Stimulated activated CD4-positive, alpha-beta T cell treated with anti-CD3 and anti-CD28 coated beads, Interleukin-15, amount 100 ng/mL, for 1 hour (primary cell): ENCODE results near the gene OR52M1.

ENCODE experiments used
- DNase-seq, 2 donors: peaks; one replicate each; pipeline ENCODE4 v3.0.0-alpha.2; 2020; ENCODE audit warnings: low read depth in 1 of 2, low spot score in 1 of 2

OR52M1 gene

DNA sequence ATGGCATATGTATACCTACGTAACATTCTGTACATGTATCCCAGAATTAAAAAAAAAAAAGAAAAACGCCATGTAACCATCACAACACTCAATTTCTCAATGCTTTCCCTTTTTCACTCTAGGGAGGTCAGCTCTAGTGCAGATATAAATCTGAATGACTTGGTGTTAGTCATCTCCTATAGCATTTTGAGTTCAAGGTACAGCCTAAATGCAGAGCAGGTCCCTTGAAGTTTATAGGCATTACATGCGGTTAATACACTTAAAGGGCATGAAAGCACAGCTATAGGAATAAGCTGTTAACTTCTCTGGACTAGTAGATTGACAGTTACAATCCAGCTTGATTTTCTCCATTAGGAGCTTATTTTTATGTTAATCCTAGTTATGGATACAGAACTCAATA is 20.4 kb downstream of the OR52M1 start:
- no peak for DNase-seq

DNA sequence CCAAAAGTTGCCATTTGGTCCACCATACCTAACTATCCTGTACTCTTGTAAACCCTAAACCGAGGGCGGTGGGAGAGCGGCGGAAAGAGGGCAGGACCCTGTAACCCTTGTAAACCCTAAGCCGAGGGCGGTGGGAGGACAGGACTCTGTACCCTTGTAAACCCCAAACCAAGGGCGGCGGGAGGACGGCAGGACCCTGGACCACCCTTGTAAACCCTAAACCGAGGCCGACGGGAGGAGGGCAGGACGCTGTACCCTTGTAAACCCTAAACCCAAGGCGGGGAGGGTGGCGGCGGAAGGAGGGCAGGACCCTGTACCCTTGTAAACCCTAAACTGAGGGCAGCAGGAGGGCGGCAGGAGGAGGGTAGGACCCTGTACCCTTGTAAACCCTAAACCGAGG is 24.1 kb downstream of the OR52M1 start:
- DNase-seq, result no peak

DNA sequence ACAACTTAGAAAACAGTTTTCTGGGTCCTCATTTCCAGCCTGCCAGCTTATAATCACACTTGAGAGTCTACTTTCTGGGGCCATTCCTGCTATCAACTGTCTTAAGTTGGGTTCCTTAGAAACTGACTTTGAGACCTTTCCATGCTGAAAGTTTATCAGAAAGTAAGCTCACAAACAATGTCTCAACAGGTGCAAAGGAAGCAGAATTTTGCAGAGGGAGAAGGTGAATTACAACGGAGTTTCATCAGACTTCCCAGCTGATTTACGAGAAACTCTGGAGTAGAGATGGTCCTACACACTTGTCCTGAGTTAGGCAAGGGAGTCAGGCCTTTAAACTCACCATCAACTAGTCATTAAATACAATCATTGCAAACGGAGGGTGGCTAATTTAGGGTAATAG is 31.9 kb downstream of the OR52M1 start:
- DNase-seq, result no peak

DNA sequence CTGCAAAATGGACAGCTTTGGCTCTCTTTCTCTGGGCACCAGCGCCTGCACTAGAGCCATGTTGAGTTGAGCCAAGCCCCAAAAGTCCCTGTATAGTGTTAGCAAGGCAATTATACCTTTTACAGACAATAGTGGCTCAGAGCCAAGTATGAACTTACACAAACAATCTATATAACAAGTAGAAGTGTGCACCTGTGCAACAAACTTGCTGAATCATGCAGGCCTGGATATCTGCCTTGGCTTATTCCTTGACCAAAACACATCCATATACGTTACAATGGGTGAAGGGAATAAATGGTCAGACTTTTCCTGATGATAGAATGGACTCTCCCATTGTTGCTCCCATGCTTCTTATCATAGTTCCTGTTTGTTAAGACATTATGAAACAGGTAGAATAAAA is 32.8 kb downstream of the OR52M1 start:
- no peak for DNase-seq

DNA sequence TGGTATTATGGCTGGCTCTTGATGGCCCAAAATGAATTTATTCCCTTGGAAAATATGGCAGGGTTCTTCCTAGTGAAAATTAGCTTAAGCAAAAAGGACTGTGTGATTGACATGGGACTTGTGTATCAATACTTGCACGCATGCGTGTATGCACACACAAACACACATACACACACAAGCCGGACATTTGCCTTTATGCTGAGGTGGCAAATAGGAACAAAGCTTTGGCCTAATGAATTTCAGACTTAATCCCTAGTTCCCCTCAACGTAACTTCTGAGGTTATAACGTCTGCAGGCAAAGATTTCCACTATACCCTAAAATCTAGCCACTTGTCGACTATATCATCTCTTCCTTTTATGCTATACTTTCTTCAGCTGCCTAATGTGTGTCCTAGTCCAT is 33.6 kb downstream of the OR52M1 start:
- no peak for DNase-seq

DNA sequence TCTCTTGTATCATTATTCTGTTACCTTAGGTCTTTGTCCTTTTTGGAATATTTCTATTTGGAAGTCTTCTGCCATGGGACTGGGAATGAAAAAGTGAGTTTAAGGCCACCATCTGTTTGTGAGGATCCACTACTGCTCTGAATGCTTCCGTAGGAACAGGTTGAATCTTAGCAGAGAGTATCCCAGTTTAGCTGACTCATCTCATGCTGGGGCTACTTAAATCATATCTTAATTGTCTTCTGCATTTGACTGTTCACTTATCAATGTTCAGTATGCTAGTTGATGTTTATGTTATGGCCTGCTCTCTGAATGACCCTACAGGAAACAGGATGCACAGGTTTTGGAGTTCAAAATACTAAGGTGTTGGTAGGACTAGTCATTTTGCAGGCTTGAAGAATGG is 35.1 kb downstream of the OR52M1 start:
- DNase-seq, result no peak

DNA sequence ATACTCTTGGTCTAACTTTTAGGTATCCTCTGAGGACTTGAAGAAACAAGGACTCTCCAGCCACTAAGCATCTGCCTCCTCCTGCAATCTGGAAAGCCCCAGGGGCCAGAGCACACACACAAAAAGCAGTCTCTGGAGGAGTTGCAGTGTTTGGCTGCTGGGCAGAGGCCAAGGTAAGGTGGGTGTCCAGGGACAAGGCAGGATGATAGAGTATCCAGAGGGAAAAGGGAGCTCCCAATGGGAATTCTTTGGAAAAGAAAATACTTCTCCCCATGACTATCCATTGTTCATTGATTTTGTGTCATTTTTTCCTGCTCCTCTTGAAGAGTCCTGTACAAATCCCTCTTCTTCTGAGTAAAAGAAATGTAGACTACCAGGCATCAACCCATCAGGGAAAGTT is 36.5 kb downstream of the OR52M1 start, which contains the start of gene OR52I2:
Gene OR52I2, plus strand, starts transcription at position 301 of the 400 bp plus-strand sequence.
- no peak for DNase-seq

DNA sequence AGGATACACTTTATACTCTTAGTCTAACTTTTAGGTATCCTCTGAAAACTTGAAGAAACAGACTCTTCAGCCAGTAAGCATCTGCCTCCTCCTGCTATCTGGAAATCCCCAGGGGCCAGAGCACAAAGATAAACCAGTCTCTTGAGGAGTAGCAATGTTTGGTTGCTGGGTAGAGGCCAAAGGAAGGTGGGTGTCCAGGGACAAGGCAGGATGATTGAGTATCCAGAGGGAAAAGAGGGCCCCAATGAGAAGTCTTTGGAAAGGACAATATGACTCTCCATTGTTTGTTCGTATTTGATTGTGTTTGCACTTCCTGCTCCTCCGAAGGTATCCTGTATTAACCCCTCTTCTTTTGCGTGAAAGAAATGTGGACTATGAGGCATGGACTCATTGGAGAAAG is 44.0 kb downstream of the OR52M1 start:
- no peak for DNase-seq

DNA sequence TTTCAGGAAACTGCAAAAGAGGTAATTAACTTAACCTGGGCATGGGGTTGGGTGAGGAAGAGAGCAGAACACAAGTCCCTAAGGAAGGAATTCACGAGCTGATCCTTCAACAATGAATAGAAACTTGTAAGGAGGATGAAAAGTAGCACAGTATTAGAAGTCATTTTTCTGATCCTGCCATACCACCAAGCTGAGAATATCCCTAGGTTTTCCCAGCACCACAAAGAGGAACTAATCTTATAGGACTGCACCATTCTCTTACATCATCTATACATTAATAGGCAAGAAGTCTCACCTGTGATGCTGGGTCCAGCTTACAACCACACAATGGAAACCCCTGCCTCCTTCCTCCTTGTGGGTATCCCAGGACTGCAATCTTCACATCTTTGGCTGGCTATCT is 48.7 kb downstream of the OR52M1 start, which contains the start of gene OR52I1:
Gene OR52I1, plus strand, starts transcription at position 301 of the 400 bp plus-strand sequence. Its CDS starts 0 bp downstream, at position 301.
- DNase-seq, result no peak
